Eye (tissue), 1 donor: ENCODE measurements around the gene SLC15A5.
A peak's percentile ranks its signal among the peaks of the same experiment; 100 is the strongest.

Source experiments
- DNase-seq: peaks from one replicate; pipeline ENCODE4 v3.0.0-alpha.2; 2015

Gene SLC15A5

DNA sequence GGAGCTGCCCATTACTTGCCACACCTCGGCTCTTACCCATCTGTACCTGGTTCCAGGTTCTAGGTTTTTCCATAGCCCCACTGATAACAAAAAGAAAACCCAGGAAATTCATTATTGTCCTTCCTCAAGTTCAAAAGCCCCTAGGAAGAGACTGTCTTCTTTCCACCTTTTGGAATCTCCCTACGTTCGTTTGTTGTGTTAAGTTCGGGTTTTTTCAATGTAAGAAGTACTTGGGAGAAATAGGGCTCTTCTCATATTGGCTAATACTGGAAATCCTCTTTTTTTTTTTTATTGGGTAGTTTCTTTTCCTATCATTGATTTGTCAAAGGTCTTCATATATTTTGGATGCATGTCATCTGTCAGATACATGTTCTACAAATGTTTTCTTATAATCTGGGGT lies 17.3 kb downstream of the SLC15A5 start:
- no peak for DNase-seq

DNA sequence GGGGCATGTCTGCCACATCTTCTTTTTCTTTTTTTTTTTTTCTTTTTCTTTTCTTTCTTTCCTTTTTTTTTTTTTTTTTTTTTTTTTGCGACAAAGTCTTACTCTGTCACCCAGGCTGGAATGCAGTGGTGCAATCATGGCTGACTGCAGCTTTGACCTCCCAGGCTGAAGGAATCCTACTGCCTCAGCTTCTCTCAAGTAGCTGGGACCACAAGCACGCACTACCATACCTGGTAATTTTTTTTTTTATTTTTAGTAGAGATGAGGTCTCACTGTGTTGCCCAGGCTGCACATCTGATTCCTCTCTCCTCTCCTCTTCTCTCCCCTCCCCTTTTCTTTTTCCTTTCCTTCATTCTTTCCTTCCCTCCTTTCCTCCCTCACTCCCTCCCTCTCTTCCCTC lies 18.5 kb downstream of the SLC15A5 start:
- no peak for DNase-seq

DNA sequence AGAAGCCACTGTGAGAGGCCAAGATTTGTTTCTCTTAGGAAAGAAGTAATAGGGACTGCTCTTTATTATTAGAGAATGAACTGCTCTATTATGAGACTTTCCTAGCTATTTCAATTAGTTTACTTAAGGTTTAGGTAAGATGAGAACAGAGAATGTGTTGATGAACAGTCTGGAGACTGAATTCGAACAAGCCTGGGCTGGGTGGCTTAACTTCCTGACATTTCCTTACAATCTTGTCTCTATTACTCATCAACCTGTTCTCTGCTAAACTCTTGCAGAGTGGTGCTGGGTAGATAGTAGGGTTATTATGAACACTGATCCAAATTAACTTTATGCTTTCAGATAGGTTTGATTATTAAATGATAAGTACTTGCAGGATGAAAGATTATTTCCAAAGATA lies 31.2 kb downstream of the SLC15A5 start:
- no peak for DNase-seq

DNA sequence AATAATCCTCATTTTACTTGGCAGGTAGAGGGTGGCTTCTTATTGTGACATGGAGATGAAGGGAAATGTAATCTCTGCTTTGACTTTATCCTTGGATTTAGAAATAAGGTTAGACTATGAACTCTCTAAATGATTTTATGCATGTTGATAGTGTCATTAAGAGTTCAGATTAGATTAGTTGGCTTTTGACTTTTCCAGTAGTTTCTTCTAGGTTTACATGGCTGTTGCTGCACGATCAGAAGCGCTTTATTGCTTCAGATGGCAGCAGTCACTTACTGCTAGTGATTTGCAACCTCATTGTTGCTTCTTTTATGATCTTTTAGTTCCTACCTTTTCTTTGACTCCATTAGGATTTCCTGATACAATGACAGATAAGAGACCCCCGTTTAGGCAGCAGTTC lies 32.3 kb downstream of the SLC15A5 start:
- no peak for DNase-seq

DNA sequence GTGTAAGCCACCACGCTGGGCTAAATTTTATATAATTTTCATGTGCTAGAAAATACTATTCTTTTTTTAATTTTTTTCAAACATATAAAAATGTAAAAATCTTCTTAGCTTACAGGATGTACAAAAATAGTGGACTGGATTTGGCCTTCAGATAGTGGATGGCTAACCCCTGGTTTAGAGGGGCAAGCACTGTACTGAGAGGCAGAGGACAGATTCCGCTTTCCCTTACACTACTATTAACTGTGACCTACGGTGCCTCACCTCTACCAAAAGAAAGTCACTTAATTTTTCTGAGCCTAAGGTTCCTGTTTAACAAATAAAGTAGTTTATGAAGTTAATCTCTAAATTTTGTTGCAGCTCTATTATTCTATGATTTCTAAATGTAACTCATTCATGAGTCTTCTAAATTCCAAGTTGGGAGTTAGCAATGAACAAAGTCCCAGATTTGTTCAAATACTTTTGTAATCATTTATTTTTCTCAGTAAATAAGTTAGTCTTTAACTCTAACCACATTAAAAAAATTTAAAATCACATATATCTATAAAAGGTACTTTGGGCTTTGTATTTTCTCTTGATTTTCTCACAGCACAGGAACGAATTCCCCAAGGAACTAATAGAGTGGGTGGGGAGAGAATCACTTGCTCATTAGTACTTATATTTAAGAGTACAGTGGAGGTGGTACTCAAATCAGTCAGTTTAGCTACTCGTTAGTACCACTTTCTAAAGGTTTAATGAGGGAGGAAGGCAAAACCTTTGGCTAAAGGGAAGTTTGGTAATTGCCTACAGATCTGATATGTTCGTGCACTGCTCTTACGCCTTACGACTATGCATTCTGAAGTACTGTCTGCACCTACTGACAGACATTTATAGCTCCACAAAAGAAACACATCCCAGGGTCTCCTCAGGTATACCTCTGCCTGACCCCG lies 33.7 kb downstream of the SLC15A5 start:
- no peak for DNase-seq

DNA sequence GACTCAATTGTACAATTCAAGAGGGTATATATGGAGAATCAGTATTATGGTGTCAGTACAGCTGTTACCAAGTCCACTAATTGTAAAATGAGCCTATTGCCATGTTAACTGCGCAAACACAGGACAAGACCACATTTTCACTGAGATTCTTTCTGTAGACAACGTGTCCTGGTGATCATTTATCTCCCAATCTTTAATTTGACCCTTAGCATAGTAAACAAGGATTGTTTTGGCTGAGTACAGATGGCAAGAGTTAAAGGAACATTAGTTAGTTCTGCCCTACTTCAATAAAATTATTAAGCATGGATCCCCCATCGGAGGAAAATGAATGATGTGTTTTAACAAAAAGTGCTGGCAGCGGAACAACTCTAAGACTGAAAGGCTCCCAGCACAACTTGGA lies 36.1 kb downstream of the SLC15A5 start:
- DNase-seq: no peak

DNA sequence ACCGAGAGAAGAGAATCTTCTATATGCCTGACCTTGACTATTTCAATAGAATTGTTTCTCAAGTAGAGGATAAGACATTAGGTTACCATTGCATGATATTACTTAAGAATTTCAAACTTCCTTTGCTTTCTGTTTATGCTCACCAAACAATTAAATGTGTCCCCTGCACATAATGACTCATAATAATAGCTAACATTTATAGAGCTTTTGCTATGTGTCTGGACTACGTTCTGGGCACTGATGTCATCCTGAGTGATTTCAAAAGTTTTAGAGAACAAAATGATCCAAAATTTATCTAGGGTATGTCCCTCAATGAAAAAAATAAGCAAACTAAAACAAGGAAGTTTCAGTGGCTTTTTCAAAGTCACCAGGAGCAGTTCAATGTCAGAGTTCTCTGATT lies 38.8 kb downstream of the SLC15A5 start:
- DNase-seq: no peak

DNA sequence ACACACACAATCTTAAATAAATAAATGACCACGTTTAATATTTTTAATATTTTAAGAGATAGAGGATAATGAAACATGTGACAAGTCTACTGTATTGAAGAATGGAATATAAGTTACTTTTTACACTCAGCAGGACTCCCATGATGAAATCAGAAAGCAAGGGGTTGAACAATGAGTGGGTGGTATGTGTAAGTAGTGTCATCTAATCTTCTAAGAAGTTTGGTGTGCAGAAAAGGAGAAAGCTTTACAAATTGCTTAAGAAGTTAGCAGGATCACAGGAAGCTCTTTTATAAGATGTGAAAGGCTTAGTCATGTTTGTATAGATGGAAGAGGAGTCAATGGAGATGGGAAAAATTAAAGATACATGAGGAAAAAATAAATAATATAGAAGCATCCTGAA lies 47.8 kb downstream of the SLC15A5 start:
- DNase-seq: no peak

DNA sequence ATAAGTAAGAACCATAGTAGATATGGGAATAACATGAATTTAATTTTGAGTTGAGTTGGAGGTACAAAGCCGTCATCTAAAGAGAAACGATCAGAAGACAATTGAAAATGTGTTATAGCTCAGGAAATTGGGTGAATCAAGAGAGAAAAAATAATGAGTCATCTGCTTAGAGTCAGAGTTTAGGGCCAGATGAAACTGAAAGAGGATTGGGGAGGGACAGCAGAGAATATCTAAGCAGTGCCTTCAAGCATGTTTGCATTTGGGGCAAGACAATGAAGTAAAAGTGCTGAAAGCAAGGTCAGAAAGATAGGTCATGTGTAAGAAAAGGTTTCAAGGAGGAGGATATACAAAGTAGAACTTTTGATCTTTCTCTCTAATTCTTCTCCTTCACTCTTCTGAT lies 49.4 kb downstream of the SLC15A5 start:
- DNase-seq: no peak

DNA sequence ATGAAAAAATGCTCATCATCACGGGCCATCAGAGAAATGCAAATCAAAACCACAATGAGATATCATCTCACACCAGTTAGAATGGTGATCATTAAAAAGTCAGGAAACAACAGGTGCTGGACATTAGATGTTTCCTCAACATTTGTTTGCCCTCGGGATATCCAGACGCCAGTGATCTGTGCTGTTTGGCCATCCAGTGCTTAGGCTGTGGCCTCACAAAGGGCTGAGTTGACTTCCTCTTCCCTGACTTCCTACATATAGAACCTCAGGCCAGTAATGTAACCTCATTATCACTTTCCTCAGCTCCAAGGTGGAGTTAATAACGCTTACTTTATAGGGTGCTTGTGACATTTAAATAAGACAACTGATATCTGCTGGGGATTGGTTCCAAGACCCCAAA lies 51.8 kb downstream of the SLC15A5 start:
- no peak for DNase-seq

DNA sequence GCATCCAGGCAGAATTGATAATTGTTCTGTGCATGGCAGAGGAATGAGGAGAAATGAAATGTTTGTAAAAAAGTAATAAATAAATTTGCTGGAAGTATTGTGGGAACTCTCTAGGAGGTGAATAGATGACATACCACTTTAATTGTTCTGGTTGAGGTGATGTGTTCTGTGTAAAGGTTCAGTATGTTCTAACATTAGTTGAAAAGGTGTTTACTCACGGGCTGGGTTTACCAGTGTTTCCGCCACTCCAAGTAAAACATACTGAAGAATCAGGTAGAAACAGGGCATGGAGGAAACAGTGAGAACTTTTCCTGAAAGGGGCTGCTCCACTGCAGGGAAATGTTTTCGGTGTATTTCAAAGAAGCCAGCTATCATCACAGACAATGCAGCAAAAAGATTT lies 53.3 kb downstream of the SLC15A5 start:
- DNase-seq: no peak

DNA sequence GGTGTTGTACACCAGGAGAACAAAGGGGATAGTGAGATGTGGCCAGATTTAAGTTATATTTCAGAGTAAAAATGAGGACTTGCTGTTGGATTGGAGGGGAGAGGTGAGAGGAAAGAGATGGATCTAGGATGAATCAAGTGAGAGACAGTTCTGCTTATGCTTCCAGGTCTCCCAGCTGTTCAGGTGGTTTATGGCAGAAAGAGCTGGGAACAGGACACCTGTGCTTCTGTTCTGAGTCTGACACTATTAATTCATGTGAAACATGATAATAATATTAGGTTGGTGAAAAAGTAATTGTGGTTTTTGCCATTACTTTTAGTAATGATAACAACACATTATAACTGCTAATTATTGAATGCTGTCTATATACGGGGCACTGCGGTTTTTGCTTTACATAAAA lies 55.7 kb downstream of the SLC15A5 start:
- DNase-seq: no peak

DNA sequence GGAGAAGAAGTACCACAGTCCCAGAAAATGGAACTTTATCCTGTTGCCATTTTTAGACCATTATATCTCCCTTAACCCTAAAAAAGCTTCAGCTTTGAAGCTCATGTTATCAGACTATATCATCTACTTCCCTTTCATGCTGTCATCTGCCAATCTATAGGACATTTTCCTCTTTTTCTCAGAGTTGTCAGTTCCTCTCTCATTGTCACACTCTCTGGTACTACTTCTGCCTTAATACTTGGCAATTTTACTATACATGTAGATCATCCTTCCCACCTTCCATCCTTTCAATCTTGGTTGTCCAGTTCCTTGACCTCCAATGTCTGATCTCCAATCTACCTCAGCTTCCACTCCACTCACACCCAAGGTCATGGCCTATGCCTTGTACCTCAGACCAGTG lies 57.4 kb downstream of the SLC15A5 start:
- no peak for DNase-seq

DNA sequence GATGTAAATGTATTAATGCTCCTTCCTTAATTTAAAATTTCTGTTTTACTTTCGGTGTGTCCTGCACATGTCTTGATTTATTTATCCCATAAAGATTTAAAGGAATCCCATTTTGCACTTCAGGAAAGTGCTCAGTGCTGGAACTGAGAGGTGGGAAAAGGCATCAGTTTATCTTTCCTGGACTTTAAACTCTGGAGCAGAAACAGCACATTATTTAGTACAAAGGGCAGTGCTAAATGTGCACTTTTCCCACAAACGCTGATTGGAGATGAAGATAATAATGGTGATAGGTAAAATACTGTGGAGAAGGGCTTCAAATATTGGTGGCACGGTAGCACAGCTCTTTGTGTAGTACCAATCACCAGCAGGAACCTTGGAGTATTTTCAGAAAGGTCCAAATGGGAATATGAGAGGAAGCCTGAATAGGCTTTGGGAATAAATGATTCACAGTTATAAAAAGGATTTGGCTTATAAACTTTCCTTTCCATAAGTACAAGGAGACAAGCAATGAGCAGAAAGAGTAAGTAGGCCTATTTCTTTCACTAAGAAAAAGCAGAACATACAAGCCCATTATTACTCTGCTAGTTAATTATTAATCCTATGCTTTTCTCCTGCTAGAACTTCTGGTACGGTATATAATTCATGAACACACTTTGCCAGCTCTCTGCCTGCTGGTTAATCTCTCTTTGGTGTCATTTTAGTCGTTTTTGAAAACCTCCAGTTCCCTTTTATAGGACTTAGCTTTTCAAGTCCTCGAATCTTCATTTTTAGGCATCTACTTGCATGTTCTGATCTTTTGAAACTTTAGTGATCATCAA lies 58.3 kb downstream of the SLC15A5 start:
- no peak for DNase-seq

DNA sequence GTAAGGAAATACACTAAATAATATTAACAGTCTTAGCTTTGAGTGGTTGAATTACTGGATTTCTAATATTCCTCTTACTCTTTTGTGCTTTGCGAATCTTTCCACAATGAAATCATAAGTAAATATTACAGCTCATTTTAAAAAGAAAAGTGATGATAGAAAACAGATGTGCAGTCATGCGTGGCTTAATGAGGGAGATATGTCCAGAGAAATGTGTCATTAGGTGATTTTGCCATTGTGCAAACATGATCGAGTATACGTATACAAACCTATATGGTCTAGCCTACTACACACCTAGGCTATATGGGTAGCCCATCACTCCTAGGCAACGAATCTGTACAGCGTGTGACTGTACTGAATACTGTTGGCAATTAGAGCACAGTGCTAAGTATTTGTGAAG lies 59.3 kb downstream of the SLC15A5 start:
- peak; percentile 15 for DNase-seq

DNA sequence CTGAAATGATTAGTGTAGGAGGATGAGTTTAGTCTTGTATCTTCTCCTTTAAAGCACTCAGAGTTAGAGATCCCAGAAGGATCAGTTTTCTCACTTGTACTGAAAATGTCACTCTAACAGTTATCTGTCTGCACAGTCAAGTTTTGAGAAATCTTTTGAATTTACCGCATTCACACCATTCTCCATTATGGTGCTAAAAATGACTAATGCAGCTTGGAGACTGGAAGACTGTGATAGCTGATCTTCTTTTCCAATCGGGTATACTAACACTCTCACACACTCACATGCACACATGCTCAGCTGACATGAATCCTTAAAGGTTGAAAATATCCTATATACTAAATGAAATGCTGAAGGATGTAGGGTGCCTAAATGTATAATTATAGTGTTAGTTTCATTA lies 65.8 kb downstream of the SLC15A5 start:
- DNase-seq: no peak

DNA sequence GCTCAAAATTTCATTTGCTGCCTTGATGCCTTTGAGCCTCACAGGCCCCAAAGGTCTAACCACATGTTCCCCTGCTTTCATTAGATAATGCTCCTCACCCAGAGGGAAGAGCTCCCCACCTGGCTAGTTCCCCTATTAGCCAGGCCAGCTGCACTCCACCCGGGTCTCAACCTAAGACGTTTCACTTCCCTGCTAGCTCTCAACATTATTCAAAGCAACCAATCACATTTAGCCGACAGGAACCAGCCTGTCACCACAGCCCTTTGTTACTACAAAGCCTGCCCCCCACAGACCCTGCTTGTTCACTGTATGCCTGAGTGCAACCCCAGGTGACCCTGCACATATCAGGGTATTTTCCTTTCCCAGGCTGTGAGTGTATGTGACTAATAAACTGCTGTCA lies 78.6 kb downstream of the SLC15A5 start:
- no peak for DNase-seq

DNA sequence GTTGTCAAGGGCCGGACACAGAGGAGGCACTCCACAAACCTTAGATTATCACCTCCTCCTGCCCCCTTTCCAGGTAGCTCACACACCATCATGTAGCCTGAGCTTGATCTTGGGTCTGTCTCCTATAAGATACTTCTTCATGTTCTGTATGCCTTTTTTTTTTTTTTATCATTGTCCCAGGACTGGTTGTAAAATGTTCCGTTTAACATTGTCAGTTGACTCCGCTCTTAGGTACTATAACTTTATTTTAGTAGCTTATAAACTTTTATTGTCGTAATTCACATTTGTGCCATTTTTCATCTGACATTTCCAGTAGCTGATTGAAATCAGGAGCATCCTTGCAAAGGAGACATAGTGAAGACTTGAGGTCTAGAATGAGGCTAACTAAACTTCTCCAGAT lies 79.9 kb downstream of the SLC15A5 start:
- no peak for DNase-seq

DNA sequence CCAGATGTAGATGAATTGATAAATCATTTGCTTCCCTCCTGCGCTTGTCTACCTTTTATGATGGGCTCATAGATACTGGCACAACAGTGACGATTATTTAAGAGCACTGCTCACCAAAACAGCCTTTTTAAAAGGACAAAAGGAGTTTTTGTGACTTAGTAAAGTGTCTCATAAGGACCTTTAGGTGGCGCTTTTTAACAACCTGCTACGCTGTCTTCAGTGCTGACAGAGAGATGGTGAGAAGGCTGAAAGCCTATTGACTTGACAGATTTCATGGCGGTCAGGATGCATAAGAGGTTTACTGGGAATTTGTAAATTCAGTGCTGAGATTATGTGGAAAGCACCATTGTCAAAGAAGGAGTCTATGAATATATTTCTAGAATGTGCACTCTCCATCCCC lies 87.6 kb downstream of the SLC15A5 start:
- DNase-seq: no peak

DNA sequence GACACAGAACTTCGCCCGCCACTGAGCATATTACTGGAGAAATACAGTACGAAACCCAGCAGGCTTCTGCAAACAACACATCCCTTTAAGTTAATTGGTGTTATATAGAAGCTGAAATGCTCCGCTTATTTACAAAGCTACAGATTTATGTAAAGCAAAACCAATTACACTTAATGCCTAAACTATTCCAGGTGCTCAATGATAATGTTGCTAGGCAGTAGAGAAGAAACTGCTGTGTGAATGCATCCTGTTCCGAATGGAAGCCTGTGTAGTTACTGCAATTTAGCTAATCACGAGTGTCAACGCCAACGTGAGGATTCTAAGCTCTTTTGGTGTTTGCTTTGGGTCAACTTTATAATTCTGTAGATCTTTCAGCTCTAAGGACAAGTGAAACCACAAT lies 89.8 kb downstream of the SLC15A5 start:
- DNase-seq: no peak

DNA sequence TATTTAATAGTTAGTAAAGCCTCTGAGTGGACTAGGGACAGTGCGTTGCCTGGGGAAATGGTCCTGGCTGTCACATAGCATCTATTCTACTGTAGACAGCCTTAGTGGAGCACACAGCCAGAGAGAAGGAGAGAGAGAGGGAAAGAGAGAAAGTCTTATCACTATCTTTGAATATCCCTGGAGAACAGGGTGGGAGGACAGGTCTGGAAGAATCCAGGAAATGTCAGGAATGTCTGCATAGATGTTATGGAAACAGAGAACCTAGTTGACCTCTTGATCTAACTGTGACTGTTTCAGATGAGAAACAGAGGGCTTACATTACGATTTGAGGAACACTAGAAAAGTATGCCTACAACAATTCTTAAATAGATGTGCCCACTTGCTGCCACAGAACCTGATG lies 92.8 kb downstream of the SLC15A5 start:
- DNase-seq: no peak

DNA sequence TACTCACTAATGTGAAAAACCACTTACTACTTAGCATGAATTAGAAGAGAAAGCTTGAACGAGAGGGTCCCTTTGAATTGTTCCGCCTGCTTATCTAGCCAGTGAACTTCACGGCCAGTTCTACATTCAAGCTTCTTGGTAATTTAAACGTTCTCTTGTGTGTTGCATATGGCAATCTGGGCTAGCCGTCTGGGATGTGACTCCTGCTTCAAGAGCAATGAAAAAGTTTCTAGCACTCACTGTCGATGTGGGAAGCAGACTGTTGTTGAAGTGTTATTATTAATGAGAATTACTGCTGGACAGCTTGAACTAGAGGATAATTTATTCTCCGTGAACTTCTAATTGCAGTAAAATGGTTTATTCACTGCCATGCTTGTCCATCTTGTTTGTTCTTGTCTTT lies 93.9 kb downstream of the SLC15A5 start:
- DNase-seq: no peak

DNA sequence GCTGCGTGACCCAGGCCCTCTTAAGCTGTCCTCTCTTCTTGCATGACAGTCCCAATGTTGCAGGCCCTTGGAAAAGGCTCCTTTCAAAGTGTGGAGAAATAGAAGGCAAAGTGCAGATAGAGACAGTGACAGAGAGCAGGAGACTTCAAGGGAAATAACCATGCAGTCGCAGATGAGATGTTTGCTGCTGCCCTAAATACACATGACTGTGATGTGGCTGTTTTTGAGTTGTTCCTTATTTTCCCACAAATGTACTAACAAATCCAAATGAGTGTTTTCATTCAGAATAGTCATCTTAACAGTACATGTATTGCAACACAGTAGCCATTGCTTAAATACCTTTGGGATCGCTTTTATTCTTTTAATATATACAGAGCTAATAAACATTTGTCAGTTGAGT lies 101.6 kb downstream of the SLC15A5 start:
- no peak for DNase-seq

DNA sequence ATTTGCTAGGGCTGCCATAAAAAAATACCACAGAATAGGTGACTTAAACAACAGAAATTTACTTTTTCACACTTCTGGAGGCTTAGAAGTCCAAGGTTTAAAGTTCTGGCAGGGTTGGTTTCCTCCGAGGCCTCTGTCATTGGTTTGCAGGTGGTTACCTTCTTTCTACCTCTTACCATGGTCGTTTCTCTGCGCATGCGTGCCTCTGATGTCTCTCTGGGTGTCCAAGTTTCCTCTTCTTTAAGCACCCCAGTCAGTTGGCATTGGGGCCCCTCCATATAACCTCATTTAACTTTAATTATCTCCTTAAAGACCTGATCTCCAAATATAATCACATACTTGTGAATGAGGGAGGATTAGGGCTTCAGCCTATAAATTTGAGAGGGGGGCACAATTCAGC lies 103.2 kb downstream of the SLC15A5 start:
- no peak for DNase-seq
